ENCODE measurements around the gene NDUFV3. TPM values are rescaled to one million over a fixed set of nuclear protein-coding genes. Genes with fewer than 3 reads are reported as not detected.
A peak's percentile ranks its signal among the peaks of the same experiment; 100 is the strongest.

Gene NDUFV3
- total and polyA plus RNA-seq, 2 of the 13 experiments (the other 11 are each of a cell fraction or from before 2014, with no cell fraction given) = 14.2 to 29.6 TPM

DNA sequence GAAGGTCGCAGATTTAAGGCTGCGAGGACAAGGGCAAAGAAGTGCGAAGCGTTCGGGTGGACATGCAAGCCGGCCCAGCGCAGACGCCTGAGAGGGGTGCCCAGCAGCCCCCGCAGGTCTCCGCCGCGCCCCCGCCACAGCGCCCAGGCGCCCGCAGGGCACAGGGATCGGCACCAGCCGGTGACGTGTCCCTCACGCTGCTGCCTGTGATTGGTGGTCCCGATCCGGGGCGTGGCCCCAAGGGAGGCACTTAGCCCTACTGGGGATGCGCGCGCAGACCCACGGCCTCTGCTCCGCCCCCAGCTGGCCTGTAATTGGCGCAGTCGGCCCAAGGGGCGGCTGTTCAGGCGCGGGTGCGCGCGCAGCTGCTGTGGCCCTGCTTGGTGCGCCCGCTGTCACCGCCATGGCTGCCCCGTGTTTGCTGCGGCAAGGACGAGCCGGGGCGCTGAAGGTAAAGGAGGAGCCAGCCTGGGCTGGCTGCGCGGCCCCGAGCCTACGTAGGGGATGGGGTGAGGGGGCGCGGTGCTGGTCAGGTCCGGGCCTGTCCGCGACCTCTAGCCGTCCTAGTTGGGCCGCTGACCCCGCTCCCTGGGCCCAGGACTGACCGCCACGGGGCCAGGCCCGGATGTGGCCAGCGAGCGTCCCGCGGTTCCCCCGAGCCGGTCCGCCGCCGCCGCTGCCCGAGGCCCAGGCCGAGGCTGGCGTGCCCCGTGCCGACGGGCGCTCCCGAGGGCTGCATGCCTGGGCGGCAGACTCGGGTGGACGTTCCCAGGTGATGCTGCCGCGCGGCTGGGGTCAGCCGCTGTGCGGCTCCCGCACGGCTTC lies at the start of gene NDUFV3 (continued):
- peak; percentile 74; the same call in 1 of the 2 replicates for TF ChIP-seq ZNF777 (CRISPR knock-in tag; IDR thresholded peaks at IDR 0.05)
- TF ChIP-seq FOXK2 (IDR thresholded peaks at IDR 0.05) = no peak
- no peak; the same call in 1 of the 2 replicates for TF ChIP-seq CBFB (CRISPR knock-in tag; IDR thresholded peaks at IDR 0.05)
- no peak for TF ChIP-seq ZNF644 (CRISPR knock-in tag; IDR thresholded peaks at IDR 0.05; ENCODE audit: low read depth)
- TF ChIP-seq CSRNP2 (CRISPR knock-in tag; conservative IDR thresholded peaks at IDR 0.05; ENCODE audit: low read depth) = no peak
- TF ChIP-seq EHMT2 (IDR thresholded peaks at IDR 0.05; ENCODE audit: borderline replicate concordance, low read depth, low read length) = no peak
- TF ChIP-seq SALL2 (CRISPR knock-in tag; IDR thresholded peaks at IDR 0.05) = peak; percentile 90
- TF ChIP-seq FOXM1 (CRISPR knock-in tag; IDR thresholded peaks at IDR 0.05) = no peak
- no peak for TF ChIP-seq ZNF615 (CRISPR knock-in tag; IDR thresholded peaks at IDR 0.05; ENCODE audit: borderline replicate concordance)
- peak; percentile 70; the same call in 1 of the 2 replicates for TF ChIP-seq ZNF772 (CRISPR knock-in tag; IDR thresholded peaks at IDR 0.05)
- peak; percentile 69 for TF ChIP-seq SP5 (CRISPR knock-in tag; IDR thresholded peaks at IDR 0.05; ENCODE audit: borderline replicate concordance, low read depth)
- TF ChIP-seq ZNF12 (CRISPR knock-in tag; IDR thresholded peaks at IDR 0.05) = 0 out of 2 replicates have a peak, but pooled peaks have one; percentile 9
- TF ChIP-seq KLF6 (CRISPR knock-in tag; IDR thresholded peaks at IDR 0.05) = peak; percentile 21; the same call in 1 of the 2 replicates
- TF ChIP-seq ZNF550 (CRISPR knock-in tag; IDR thresholded peaks at IDR 0.05; ENCODE audit: borderline replicate concordance) = no peak
- no peak for TF ChIP-seq ZNF468 (CRISPR knock-in tag; IDR thresholded peaks at IDR 0.05)
- TF ChIP-seq ZSCAN5A (CRISPR knock-in tag; IDR thresholded peaks at IDR 0.05; ENCODE audit: borderline replicate concordance) = no peak; the same call in 1 of the 2 replicates
- no peak for TF ChIP-seq ARNT (IDR thresholded peaks at IDR 0.05)
- TF ChIP-seq ZNF510 (CRISPR knock-in tag; IDR thresholded peaks at IDR 0.05; ENCODE audit: low read depth) = no peak
- peak; percentile 32 for TF ChIP-seq TFE3 (CRISPR knock-in tag; IDR thresholded peaks at IDR 0.05)
- peak; percentile 98 for TF ChIP-seq RBFOX2 (IDR thresholded peaks at IDR 0.05; ENCODE audit: low read depth, low read length)
- TF ChIP-seq ZNF605 (CRISPR knock-in tag; IDR thresholded peaks at IDR 0.05) = peak; percentile 71; the same call in 1 of the 2 replicates
- TF ChIP-seq ZNF775 (CRISPR knock-in tag; IDR thresholded peaks at IDR 0.05; ENCODE audit: borderline replicate concordance) = no peak; the same call in 1 of the 2 replicates
- TF ChIP-seq CENPT (CRISPR knock-in tag; IDR thresholded peaks at IDR 0.05; ENCODE audit: low read depth) = no peak
- peak; percentile 9 for TF ChIP-seq ZNF781 (CRISPR knock-in tag; IDR thresholded peaks at IDR 0.05; ENCODE audit: borderline replicate concordance, not compliant biosample characterization)
- TF ChIP-seq ZNF530 (CRISPR knock-in tag; IDR thresholded peaks at IDR 0.05; ENCODE audit: low read depth) = no peak
- no peak for TF ChIP-seq HOXA9 (CRISPR knock-in tag; IDR thresholded peaks at IDR 0.05; ENCODE audit: borderline replicate concordance)
- peak; percentile 73 for TF ChIP-seq ARNTL (CRISPR knock-in tag; IDR thresholded peaks at IDR 0.05)
